IPS-15b (cell line): ENCODE data around the gene MICAL2.

ENCODE experiments used
- H3K27me3 ChIP-seq: one replicate; pipeline ENCODE4 v1.6.1; 2013; ENCODE audit warnings: low read length; ENCODE audit not compliant: control insufficient read depth, insufficient read depth
- H3K36me3 ChIP-seq: one replicate; pipeline ENCODE4 v1.6.1; 2013; ENCODE audit warnings: low read length; ENCODE audit not compliant: control insufficient read depth, insufficient read depth
- H3K4me1 ChIP-seq: one replicate; pipeline ENCODE4 v1.6.1; 2013; ENCODE audit warnings: mild to moderate bottlenecking, low read length; ENCODE audit not compliant: control insufficient read depth, insufficient read depth
- H3K4me3 ChIP-seq: one replicate; pipeline ENCODE4 v1.5.1; 2013; ENCODE audit warnings: low read depth, low read length
- H3K9ac ChIP-seq: one replicate; pipeline ENCODE4 v1.6.1; 2013; ENCODE audit warnings: low read depth, mild to moderate bottlenecking, low read length
- H3K9me3 ChIP-seq: one replicate; pipeline ENCODE4 v1.6.1; 2013; ENCODE audit warnings: mild to moderate bottlenecking, low read length; ENCODE audit not compliant: control insufficient read depth, insufficient read depth

MICAL2 gene

GRCh38 chr11:12123799-12124198, 13.4 kb downstream of the MICAL2 start:
- Histone ChIP-seq H3K9me3 (no peaks in the 10 kb centered on the region), H3K4me1 (peaks cover 2% of the 10 kb centered on the region), H3K27me3 (no peaks in the 10 kb centered on the region), H3K4me3 (no peak overlapping the region), H3K36me3 (no peaks in the 10 kb centered on the region), H3K9ac (no peak overlapping the region)

GRCh38 chr11:12124306-12124705, 13.9 kb downstream of the MICAL2 start:
- Histone ChIP-seq H3K27me3 (no peaks in the 10 kb centered on the region), H3K4me3 (no peak overlapping the region), H3K36me3 (no peaks in the 10 kb centered on the region), H3K4me1 (no peaks in the 10 kb centered on the region), H3K9ac (no peak overlapping the region), H3K9me3 (no peaks in the 10 kb centered on the region)

GRCh38 chr11:12125609-12126149, 15.3 kb downstream of the MICAL2 start:
- H3K9me3 ChIP-seq: no peaks in the 10 kb centered on the region
- H3K4me3 ChIP-seq: no peak overlapping the region
- no peaks in the 10 kb centered on the region for H3K4me1 ChIP-seq
- no peaks in the 10 kb centered on the region for H3K36me3 ChIP-seq
- H3K27me3 ChIP-seq: no peaks in the 10 kb centered on the region
- H3K9ac ChIP-seq: no peak overlapping the region

- Histone ChIP-seq H3K4me1 (no peaks in the 10 kb centered on the region), H3K9me3 (no peaks in the 10 kb centered on the region), H3K36me3 (no peaks in the 10 kb centered on the region), H3K9ac (no peak overlapping the region), H3K4me3 (no peak overlapping the region), H3K27me3 (no peaks in the 10 kb centered on the region)
These were observed 16.1 kb downstream of the MICAL2 start for GRCh38 chr11:12126344-12127019.

- Histone ChIP-seq H3K9ac (no peak overlapping the region), H3K27me3 (no peaks in the 10 kb centered on the region), H3K4me1 (no peaks in the 10 kb centered on the region), H3K36me3 (no peaks in the 10 kb centered on the region), H3K9me3 (no peaks in the 10 kb centered on the region), H3K4me3 (no peak overlapping the region)
These were observed 17.0 kb downstream of the MICAL2 start for GRCh38 chr11:12127206-12127898.

- no peak overlapping the region for H3K4me3 ChIP-seq
- H3K27me3 ChIP-seq: no peaks in the 10 kb centered on the region
- H3K9me3 ChIP-seq: no peaks in the 10 kb centered on the region
- no peak overlapping the region for H3K9ac ChIP-seq
- no peaks in the 10 kb centered on the region for H3K36me3 ChIP-seq
- H3K4me1 ChIP-seq: no peaks in the 10 kb centered on the region
These were observed 17.9 kb downstream of the MICAL2 start for GRCh38 chr11:12128301-12128751.

- H3K36me3 ChIP-seq: no peaks in the 10 kb centered on the region
- H3K9ac ChIP-seq: no peak overlapping the region
- no peaks in the 10 kb centered on the region for H3K9me3 ChIP-seq
- no peaks in the 10 kb centered on the region for H3K4me1 ChIP-seq
- H3K4me3 ChIP-seq: no peak overlapping the region
- no peaks in the 10 kb centered on the region for H3K27me3 ChIP-seq
These were observed 18.8 kb downstream of the MICAL2 start for GRCh38 chr11:12129227-12129626.

GRCh38 chr11:12130180-12130980, 20.0 kb downstream of the MICAL2 start:
- Histone ChIP-seq H3K4me1 (no peaks in the 10 kb centered on the region), H3K9me3 (no peaks in the 10 kb centered on the region), H3K4me3 (no peak overlapping the region), H3K9ac (no peak overlapping the region), H3K36me3 (no peaks in the 10 kb centered on the region), H3K27me3 (no peaks in the 10 kb centered on the region)

GRCh38 chr11:12131943-12132789, 21.8 kb downstream of the MICAL2 start:
- H3K27me3 ChIP-seq: no peaks in the 10 kb centered on the region
- H3K9ac ChIP-seq: no peak overlapping the region
- H3K4me3 ChIP-seq: no peak overlapping the region
- no peaks in the 10 kb centered on the region for H3K4me1 ChIP-seq
- H3K36me3 ChIP-seq: no peaks in the 10 kb centered on the region
- H3K9me3 ChIP-seq: no peaks in the 10 kb centered on the region

- no peak overlapping the region for H3K9ac ChIP-seq
- H3K4me1 ChIP-seq: no peaks in the 10 kb centered on the region
- no peak overlapping the region for H3K4me3 ChIP-seq
- H3K36me3 ChIP-seq: no peaks in the 10 kb centered on the region
- H3K27me3 ChIP-seq: no peaks in the 10 kb centered on the region
- no peaks in the 10 kb centered on the region for H3K9me3 ChIP-seq
These were observed 22.4 kb downstream of the MICAL2 start for GRCh38 chr11:12132790-12133145.
